HFF-Myc (cell line): ENCODE data around the gene BOD1L1.

Source experiments
- DNase-seq: peaks from one replicate; pipeline ENCODE4 v3.0.0-alpha.2; 2011; ENCODE audit warnings: low read depth; ENCODE audit errors: extremely low read depth
- H3K4me3 ChIP-seq: replicated peaks from 2 replicates; pipeline ENCODE4 v1.5.1; 2011; ENCODE audit warnings: low read depth, mild to moderate bottlenecking, control low read depth, low read length
- CTCF ChIP-seq: IDR thresholded peaks from 2 replicates; pipeline ENCODE4 v1.5.1; 2012; ENCODE audit warnings: mild to moderate bottlenecking, low read depth, low read length, control low read depth; ENCODE audit errors: missing control alignments

BOD1L1 gene

GRCh38 chr4:13618212-13618806 lies 9.2 kb downstream of the BOD1L1 start:
- no peak for DNase-seq

GRCh38 chr4:13617801-13618200 lies 9.7 kb downstream of the BOD1L1 start:
- TF ChIP-seq CTCF = no peak
- DNase-seq = no peak

More at GRCh38 chr4:13618212-13618806, 9.2 kb downstream of the BOD1L1 start:
- H3K4me3 ChIP-seq = no peak overlapping the region
- no peak for TF ChIP-seq CTCF

GRCh38 chr4:13616597-13616996 lies 10.9 kb downstream of the BOD1L1 start:
- DNase-seq = no peak
- TF ChIP-seq CTCF = no peak
- no peak overlapping the region for H3K4me3 ChIP-seq

More at GRCh38 chr4:13617801-13618200, 9.7 kb downstream of the BOD1L1 start:
- no peak overlapping the region for H3K4me3 ChIP-seq

GRCh38 chr4:13615161-13615560 lies 12.4 kb downstream of the BOD1L1 start:
- no peak for DNase-seq
- H3K4me3 ChIP-seq = no peak overlapping the region
- no peak for TF ChIP-seq CTCF

GRCh38 chr4:13612569-13612968 lies 15.0 kb downstream of the BOD1L1 start:
- TF ChIP-seq CTCF = no peak
- no peak for DNase-seq

GRCh38 chr4:13611283-13611842 lies 16.2 kb downstream of the BOD1L1 start:
- DNase-seq = peak; percentile 10
- TF ChIP-seq CTCF = no peak
- H3K4me3 ChIP-seq = no peak overlapping the region

More at GRCh38 chr4:13612569-13612968, 15.0 kb downstream of the BOD1L1 start:
- H3K4me3 ChIP-seq = no peak overlapping the region
